IPS DF 4.7 (cell line): Measurements from ENCODE around the gene SYNRG.

Experiments
- DNase-seq: peaks from one replicate; pipeline ENCODE4 v3.0.0-alpha.2; 2013; ENCODE audit warnings: low spot score; ENCODE audit errors: extremely low read depth

The SYNRG gene

DNA sequence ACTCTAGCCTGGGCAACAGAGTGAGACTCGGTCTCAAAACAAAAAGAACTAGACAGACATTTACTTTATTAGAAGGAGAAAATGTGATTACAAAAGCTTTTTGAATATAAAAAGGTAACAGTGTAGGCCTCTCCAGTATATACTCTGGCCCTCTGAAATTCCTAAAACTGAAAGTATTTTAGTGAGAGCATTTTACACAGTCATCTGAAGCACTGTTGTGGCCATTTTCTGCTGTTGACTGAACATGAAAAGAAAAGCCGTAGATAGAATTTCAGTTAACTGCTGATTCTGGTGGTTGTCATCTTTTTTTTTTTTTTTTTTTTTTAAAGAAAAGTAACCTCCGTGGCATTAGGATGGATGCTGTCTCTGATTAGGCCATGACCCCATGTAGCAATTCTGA, 103.9 kb downstream of the SYNRG start:
- no peak for DNase-seq

DNA sequence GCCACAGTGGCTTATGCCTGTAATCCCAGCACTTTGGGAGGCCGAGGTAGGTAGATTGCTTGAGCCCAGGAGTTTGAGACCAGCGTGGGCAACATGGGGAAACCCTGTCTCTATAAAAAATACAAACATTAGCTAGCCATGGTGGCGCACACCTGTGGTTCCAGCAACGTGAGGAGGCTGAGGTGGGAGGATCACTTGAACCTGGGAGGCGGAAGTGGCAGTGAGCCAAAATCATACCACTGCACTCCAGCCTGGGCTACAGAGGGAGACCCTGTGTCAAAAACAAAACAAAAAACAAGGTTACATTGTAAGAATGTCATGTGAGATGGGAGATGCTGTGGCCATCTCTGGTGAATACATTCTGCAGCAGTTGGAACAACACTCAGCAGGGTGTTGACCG, 106.1 kb downstream of the SYNRG start:
- no peak for DNase-seq

DNA sequence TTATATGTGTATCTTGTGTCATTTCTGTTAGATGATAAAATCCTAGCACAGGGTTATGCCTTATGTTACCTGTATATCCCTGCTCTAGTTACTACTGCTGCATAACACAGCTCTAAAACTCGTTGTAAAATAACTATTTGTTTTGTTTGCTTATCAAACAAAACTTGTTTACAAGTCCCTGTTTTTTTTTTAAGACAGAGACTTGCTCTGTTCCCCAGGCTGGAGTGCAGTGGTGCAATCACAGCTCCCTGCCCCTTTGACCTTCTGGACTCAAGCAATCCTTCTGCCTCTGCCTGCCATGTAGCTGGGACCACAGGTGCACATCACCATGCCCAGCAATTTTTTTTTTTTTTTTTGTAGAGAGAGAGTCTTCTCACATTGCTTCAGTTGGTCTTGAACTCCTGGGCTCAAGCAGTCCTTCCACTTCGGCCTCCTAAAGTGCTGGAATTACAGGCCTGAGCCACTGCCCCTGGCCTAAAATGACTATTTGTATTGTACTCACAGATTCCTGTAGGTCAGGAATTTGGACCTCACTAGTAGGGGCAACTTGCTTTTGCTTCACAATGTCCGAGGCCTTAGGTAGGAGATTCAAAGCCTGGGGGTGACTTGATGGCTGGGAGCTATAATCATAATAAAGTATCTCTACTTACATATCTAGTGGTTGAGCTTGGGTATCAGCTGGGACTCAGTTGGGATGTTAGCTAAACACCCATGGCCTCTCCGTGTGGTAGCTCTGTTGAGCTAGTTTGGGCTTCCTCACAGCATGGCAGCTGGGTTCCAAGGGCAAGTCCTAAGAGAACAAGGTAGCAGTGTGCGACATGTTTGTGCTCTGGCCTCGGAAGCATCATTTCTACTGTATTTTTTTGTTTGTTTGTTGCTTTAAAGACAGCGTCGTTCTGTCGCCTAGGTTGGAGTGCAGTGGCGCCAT, 106.9 kb downstream of the SYNRG start:
- DNase-seq = no peak

DNA sequence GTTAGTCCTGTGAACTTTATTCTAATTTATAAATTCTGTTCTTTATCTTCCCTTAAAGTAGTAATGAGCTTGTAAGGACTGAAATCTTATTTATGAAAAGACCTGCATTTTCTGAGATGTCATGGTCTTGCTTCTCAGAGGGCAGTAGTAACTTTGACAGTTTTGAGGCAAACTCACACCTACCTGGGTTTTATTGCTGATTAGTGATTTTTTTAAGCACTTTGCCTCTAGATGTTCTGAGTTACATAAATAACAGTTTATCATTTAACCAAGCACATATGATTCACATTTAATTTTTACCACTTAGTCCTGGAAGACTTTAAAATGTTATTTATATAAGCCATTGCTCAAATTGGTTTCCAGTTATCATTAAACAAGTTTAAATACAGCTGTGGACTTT, 108.8 kb downstream of the SYNRG start:
- no peak for DNase-seq

DNA sequence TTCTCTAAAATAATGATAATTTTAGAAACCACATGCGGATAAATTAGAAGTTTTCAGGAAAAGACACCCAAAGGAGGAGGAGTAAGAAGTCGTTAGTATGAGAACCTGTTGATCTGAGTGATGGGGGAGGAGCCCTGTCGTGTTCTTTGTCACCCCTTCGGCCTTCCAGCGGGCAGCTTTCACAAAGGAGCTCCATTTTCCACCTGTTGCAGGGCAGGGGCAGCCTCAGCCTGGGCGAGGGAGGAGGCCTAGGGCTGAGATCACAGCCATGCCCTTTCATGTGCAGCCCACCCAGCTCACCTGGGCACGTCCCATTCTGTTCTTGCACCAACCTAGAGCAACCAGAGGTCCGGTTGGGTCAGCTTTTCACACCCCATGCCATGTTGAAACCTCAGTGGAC, 114.2 kb downstream of the SYNRG start:
- DNase-seq = no peak

DNA sequence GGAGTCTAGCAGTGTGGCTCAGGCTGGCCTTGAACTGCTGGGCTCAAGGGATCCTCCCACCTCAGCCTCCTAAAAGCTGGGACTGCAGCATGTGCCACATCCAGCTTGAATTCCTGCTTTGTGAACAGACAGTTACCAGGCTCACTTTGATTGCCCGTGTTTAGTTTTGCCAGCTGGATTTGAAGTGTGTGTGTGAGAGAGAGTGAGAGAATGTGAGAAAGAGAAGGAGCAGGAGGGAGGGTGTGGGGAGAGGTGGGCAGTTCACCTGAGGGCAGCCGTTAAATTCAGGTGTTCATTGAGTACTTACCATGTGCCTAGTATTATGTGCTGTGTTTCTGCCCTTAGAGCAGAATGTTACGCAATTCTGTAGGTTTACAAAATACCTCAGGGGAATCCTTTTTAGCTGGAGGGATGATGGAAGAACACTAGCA, 114.8 kb downstream of the SYNRG start:
- no peak for DNase-seq

DNA sequence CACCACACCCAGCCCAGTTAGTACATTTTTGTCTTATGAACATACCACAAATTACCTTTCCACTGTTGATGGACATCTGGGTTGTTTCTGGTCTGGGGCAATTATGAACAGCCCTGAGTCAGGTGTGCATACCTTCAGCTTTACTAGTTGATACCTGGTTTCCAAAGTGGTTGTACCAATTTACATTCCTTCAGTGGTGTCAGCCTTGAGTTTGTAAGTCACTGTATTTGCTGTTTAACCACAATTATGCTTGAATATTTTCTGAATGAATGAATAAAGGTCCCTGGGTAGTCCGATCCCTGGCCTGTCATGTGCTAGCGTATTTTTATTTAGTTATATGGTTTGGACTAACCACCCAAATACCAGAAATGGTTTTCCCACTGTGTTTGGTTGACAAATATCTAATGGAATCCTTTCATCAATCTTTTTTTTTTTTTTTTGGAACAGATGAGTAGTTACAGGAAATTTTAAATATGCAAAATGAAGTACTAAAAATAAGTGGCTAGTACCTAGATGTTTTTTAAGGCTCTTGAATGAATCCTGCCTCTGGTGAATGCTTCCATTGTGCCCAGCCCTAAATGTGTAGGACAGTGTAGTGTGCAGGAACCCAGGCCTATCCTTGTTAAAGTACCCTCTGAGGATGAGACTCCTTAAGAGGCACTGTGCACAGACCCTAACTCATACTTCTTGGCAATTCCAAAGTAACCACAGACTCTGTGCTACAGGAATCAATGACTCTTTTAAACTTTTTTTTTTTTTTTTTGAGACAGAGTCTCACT, 115.8 kb downstream of the SYNRG start:
- DNase-seq = no peak

DNA sequence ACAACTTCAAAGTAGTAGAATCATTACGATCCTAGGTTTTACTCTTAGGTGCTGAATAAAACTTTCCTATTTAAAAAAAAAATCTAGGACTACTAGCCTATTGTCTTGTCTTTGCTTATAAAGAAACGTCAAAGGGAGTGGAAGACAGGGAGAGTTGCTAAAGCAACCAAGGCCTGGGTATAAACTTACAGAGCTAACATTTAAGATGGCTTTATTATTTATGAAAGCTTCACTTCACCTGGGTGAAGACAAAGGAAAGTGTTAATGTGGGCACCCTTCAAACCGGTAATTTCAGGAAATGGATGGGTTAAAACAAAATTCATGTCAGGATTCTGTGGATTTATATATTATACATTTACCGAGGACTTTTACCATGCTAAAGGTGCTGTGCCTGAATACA, 117.1 kb downstream of the SYNRG start:
- DNase-seq = no peak

DNA sequence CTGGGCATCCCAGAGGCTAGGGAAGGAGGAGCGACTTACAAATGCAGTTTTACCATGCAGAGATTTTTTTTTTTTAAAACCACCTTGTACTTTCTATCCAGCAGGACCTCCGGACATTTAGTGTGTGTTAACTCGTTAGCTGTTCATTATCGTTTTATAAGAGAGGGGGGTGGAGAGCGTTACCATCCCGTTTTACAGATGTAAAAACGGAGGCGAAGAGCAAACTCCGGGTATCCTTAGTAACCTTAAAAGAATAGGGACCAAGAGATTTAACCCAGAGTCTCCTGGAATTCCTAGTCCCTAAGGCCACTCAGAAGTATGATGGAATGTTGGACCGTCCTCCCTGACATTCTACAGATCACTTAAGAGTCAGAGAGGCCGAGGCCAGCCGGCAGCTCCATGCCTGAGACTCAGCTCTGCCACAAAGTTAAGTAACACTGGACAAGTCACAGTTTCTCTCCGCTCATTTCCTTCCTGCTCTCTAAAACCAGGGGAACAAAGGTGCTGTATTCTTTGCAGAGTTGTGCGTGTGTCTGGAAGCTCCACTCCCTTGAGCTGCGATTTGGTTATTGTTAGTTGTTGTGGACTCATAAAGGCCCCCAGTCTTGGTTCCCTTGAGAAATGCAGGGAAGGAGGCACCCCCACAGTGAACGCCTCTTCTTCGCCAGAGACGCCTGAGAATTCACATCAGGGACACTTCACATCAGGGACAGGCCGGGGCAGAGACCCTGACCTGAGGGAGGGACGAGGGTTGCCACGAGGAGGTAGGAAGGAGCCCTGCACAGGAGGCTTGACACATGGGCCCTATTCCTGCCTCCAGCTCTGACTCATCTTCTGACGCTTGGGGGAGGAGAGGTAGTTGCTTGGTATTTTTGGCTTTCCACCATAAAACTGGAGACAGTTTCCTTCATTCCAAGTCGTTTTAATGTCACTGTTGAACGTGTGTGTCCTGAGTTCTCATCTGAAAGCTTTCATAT, 118.3 kb downstream of the SYNRG start:
- DNase-seq = no peak

DNA sequence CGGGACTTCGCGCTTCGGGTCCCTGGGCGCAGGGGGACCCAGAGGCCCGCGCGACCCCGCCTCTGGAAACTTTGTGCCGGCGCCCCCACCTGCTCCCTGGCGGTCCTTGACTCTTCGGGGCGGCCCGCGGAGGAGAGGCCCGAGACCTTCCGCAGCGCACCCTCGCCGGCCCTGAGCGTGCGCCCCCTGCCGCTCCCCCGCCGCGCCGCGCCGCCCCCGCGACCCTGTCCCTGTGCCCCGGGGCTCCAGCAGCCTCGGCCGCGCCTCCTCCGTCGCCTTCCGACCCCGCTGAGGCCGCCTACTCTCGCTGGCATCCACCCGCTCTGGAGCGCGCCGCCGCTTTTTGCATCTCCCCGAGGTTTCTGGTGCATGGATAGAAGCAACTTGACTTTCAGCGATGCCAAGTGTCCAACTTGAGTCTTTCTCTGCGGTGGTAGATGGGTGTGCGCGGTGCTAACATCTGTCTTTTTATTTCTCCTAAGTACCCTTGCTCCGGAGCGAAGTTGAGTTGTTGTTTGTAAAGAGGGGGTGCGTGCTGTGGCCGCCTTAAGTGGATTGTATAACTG, 119.1 kb downstream of the SYNRG start:
- no peak for DNase-seq

DNA sequence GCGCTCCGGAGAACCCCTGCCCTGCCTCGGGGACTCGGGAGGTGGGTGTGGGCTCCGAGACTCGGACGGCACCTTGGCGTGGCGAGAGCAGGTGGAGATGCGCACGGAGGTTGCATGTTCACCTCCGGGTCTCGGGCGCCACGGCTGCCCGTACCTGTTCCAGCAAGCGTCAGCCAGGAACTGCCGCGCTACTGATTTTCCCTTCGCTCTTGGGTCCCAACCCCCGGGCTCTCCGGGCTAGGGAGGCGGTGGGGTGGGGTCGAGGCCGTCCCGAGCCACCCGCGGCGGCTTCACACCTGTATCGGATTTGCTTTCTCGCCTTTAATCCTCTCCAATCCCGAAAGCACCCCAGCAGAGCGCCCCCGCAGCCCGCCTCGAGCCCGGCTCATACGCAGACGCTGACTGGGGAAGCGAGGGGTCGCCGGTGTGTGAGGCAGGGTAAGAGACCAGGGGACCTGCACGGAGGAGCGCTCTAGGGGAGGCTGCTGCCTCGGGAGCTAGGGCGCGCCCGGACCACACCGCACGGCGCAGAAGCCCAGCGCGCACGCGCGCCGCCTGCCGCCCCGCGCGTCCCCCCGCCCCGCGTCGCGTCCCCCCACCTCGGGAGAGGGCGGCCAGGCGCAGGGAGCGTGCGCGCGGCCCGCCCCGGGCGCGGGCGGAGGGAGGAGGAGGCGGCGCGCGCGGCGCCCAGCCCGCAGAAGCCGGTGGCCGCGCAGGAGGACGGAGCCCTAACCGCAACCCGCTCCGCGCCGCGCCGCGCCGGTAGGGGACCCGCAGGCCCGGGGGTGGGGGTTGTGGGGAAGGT, 119.8 kb downstream of the SYNRG start, which contains the start of gene DUSP14:
Gene DUSP14, plus strand, starts transcription at position 695 of the 805 bp plus-strand sequence. CDS start 22,382 bp downstream, outside the sequence.
- no peak for DNase-seq

DNA sequence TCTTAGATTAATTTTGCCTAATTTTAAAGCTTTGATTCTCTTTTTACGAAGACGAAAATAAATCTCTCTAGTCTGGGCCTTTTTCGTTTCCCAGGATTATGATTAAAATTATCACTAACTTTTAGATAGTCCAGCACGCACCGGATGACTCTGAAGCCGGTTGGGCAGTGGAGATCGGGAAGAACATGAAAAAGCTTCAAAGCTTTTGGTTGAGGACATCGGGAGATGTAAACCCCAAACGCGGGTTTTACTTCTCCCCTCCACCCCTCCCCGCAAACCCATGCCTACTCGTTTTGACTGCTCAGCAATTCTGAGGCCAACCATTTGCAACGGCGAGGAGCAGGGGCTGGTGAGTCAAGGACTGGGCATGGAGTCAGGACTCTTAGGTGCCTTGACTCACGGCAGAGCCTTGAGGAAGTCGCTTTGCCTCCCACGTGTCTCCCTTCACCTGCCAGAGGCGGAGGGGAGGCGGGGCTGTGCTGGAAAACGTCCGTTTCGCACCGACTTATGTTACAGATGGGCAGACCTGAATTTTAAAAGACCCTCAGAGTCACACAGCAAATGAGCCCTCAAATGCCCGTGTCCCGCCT, 120.5 kb downstream of the SYNRG start:
- no peak for DNase-seq

DNA sequence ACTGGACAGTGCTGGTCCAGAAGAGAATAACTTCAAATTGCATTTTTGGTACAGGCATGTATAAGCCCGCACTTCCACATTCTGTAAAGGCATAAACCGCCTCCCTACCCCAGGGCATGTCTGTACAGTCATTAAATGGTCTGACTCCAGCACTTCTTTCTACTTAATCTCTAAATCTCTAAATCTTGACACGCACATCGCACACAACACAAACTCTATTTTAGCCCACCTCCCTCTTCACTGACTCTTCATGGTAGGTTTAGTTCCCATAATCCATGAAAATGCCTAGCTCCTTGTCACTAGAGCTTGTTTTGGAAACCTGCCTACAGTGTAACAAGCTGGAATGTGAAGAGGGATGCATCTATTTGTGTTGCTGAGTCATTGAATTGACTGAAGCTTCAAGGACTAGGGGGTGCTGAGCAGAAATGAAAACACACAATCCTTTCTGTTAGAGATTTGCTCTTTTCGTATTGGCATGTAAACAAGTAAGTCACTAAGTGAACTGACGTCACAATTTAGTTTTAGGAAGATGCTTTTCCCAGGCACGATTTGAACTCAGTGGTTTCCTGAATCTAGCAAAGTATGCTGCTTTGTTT, 121.1 kb downstream of the SYNRG start:
- DNase-seq = no peak

DNA sequence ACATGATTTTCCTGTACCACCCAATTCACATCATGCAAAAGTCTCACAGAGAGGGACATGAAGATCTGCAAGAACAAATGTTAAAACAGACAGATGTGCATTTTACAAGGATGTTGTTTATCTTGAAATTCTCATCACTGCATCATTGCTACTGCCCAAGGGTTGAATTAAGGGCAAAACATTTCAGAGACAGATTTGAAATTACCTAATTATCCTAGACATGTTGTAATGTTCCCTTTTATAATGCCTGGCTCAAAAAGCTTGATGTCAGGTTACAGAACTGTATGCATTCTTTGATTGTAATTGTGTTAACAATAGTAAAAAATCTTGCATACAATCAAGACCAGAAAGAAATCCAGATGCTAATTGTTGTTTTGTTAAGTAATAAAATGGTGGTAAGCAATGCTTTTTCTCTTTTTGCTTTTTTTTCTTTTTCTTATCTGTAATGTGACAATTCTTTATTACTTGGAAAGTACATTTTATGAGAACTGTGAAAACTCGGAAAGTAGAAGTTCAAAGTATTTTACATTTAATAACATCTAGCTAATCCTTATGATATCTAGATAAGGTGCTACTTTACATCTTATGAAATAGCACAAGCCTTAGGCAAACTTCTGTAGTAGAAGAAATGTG, 123.2 kb downstream of the SYNRG start:
- DNase-seq = no peak

DNA sequence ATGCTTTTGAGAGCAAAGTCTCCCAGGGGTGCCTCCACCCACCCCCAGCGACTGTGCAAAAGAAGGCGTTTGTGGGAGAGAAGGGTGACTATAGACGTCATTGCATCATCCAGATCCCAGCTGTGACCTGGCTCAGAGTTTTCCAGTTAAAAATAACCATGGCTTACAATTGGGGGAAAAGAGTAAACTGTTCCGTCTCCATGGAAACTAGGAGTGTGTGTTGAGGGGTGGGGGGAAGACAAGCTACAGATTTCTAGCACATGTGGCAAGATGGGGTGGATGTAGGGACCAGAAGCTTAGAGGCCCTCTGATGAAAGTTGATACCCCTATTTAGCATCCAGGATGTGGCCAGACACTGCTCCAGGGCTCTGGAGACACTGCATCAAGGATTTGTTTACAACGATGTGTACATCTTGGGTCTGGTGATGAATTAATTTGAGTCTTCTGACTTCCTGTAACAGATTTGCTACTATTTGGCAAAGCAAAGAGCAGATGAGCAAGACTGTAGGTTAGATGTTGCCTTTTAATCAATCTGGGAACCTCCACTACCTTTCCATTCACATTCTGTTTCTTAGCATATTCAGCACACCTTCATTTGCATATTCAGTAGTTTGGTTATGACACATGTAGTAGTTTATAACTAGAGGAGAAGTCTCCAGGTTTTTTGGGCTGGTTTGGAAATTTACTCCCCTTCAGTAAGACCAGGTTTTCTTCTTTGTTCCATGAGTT, 125.7 kb downstream of the SYNRG start:
- no peak for DNase-seq

DNA sequence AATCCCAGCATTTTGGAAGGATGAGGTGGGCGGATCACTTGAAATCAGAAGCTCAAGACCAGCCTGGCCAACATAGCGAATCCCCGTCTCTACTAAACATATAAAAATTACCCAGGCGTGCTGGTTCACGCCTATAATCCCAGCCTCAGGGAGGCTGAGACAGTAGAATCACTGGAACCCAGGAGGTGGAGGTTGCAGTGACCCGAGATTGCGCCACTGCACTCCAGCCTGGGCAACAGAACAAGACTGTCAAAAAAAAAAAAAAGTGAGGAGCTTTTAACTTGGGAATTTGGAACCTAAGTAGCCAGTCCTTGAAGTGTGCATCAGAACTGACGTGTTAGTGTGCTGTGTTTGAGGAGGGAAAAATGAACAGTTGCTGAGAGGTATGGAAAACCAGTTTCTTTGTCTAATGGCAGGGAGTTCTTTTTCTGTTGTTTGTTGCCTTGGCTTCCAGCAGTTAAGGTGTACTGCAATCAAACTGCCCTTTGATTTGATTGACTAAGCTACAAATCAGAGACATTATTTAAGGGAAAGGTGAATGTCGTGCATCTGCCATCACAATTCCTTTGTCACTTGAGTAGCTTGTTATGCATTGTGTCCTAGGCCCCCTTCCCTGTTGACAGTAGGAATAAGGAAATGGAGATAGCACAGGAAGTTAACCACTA, 128.1 kb downstream of the SYNRG start:
- no peak for DNase-seq

DNA sequence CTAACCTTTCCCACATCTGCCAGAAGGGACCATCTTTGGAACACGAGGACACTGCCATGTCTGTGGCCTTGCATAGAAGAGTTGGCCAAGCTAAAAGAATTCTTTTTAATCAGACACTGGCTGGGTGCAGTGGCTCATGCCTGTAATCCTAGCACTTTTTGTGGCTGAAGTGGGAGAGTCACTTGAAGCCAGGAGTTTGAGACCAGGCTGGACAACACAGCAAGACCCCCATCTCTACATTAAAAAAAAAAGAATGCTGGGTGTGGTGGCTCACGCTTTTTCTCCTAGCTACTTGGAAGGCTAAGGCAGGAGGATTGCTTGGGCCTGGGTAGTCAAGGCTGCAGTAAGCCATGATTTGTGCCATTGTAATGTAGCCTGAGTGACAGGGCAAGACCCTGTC, 128.8 kb downstream of the SYNRG start:
- DNase-seq = no peak

DNA sequence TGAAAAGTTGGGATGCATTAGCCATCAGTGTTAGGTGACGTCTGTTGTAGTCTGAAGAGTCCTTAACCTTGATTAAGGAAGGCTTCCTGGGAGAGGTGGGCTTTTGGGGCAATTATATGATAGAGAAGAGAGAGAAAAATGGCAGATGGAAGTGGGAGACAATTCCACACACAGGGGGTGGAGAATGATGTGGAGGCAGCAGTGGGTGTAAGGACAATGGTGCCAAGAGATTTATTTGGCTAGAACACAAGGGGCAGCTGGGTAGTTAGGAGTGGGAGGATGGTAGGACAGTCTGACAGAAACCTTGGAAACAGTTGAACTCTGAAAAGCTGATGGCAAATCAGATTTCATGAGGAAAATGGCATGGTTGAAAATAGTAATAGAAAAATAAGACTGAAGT, 130.2 kb downstream of the SYNRG start:
- DNase-seq = no peak
